Measurements from ENCODE around the gene XRN1.
"Not testable (repeated sequence)": the region's sequence is repeated elsewhere in the genome, so short reads cannot be mapped to it uniquely, and the experiment has no call there.

GRCh38 chr3:142439499-142440220, 8.2 kb downstream of the XRN1 start:
- not testable (repeated sequence) for TF ChIP-seq POLR2A, POLR2AphosphoS5, TAF1, POU2F2, SPI1 (IDR thresholded peaks at IDR 0.05; ENCODE audit: low read depth, low read length)

All from GM12891 (cell line).